GM18505 (cell line): Measurements from ENCODE around the gene MYL6B.
"Not testable (repeated sequence)": the region's sequence is repeated elsewhere in the genome, so short reads cannot be mapped to it uniquely, and the experiment has no call there.

Experiments used
- ATAC-seq: cut with Tn5 transposase; IDR thresholded peaks from one replicate; pipeline ENCODE4 v1.9.1; 2021; ENCODE audit not compliant: unreplicated experiment
- POLR2A ChIP-seq: IDR thresholded peaks from 4 replicates; pipeline ENCODE4 v1.6.1; 2011; ENCODE audit warnings: borderline replicate concordance; ENCODE audit not compliant: insufficient read depth, insufficient read length; ENCODE audit errors: extremely low read depth

The MYL6B gene

DNA sequence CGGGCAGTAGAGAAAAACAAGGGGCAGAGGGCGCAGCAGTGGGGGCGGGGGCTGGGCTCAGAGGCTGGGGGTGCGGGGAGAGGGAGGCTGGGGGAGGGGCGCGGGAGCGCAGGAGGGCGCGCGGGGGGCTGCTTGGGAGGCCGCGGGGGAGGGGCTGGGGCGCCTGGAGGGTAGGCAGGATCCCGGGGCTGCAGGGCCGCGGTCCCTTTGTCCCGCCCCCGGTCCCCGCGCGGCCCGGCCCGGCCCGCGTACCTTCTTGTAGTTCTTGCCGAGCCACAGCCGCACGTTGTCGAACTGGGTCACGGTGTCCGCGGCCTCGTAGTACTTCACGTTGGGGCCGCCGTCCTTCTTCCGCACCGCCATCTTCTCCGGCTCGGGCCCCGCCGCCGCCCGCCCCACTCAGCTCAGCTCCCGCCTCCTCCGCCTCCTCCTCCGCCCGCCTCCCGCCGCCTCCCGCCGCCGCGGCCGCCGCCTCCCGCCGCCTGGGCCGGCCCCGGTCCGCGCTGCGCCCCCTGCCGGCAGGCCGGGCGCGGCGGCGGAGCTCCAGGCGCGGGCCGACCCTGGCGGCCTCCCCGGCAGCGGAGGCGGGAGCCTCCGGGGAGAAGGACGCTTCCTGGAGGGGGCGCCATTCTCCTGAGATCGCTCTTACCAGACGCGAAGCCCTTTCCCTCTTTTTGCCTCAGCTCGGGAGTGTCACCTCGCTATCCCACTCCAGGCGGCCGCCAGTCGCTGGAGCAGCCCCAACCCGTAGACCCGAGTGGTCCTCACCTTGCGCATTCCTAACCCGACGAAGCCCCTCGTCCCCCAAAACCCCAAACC lies 36.9 kb downstream of the MYL6B start, which contains the start of gene SMARCC2:
TSS of gene SMARCC2 (minus strand) at position 385 of the 819 bp plus-strand sequence. CDS start at position 363, 22 bp downstream.
- peak; percentile 56 for TF ChIP-seq POLR2A
- peak; percentile 69 for ATAC-seq

- TF ChIP-seq POLR2A, result peak; percentile 37
- ATAC-seq, result peak; percentile 38
Measured at GRCh38 chr12:56189918-56190694, 37.7 kb downstream of the MYL6B start.

GRCh38 chr12:56190695-56191155 lies 38.3 kb downstream of the MYL6B start:
- no peak for TF ChIP-seq POLR2A
- no peak for ATAC-seq

DNA sequence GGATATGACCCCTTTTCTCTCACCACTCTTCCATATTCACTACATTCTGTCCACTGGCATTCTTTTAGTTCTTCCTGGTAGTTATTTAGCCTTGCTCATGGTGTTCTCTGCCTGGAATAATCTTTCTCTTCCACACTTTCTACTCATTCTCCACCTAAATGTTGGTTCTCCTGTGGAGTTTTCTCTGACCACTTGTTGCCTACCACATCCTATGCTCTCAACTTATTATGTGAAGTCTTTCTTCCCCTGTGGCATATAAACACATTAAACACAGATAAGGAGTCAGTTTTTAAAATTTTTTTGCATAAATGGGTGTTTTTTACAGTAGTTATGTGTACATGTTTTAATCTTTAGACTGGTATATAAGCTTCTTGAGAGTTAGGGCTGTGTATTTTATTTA lies 40.2 kb downstream of the MYL6B start:
- no peak for ATAC-seq
- no peak for TF ChIP-seq POLR2A

- ATAC-seq, result no peak
- TF ChIP-seq POLR2A, result peak; percentile 23
Measured at GRCh38 chr12:56193025-56193578, 40.7 kb downstream of the MYL6B start.

DNA sequence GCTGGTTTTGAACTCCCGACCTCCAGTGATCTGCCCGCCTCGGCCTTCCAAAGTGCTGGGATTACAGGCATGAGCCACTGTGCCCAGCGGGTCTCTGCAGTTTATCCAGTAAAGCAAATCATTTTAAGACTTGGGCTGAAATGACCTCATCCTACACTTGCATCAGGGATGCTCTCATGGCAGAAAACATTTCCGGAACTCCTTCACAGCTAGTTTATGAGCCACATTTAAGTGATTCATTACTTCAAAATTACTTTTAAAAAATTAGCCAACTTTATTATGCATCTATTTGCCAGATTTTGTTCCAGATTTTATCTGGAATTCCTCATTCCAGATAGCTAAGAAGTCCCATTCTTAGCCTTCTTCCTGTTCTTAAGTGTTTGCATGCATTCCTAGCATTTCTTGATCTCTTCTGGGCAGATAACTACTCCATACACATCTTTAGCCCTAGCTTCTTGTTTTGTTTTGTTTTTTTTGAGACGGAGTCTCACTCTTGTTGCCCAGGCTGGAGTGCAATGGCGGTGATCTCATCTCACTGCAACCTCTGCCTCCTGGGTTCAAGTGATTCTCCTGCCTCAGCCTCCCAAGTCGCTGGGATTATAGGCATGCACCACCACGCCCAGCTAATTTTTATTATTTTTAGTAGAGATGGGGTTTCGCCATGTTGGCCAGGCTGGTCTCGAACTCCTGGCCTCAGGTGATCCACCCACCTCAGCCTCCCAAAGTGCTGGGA lies 44.6 kb downstream of the MYL6B start:
- ATAC-seq, result not testable (repeated sequence)

- TF ChIP-seq POLR2A, result no peak
- ATAC-seq, result no peak
Measured at GRCh38 chr12:56197921-56198635, 45.7 kb downstream of the MYL6B start.

- no peak for ATAC-seq
- no peak for TF ChIP-seq POLR2A
Measured at GRCh38 chr12:56198836-56199235, 46.4 kb downstream of the MYL6B start.

DNA sequence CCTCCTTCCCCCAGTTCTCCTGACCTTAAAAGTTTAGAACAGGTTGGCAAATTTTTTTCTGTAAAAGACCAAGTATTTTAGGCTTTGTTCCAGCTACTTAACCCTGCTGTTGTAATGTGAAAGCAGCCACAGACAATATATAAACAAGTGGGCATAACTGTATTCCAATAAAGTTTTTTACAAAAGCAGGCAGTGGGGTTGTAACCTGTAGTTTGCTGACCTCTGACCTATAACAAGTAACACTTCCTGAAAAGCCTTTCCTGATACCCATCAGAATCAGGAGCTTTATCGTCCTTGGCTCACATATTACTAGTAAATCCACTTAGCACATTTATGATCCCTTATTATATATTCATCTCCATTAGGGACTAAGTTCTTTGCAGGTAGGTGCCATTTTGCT lies 50.0 kb downstream of the MYL6B start:
- ATAC-seq, result no peak
- no peak for TF ChIP-seq POLR2A

GRCh38 chr12:56202838-56203237 lies 50.5 kb downstream of the MYL6B start:
- TF ChIP-seq POLR2A, result no peak
- no peak for ATAC-seq

DNA sequence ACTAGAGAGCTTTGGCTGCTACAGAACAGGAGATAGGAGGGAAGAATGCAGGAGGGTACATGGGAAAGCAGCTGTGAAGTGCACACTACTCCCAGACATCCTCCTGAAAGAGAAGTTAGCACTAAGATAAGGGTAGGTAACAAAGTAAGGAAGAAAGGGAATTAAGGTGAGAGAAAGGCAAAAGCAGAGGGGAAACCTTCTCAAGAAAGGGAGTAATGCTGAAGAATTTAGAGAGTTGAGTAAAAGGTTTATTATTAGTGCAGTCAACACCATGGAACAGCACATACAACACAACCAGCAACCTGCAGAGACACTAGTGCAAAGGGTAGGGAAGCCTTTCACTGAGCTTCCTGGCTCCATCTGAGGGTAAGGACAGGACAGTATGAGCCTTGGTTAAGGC lies 51.9 kb downstream of the MYL6B start:
- no peak for TF ChIP-seq POLR2A
- ATAC-seq, result no peak

- no peak for ATAC-seq
- no peak for TF ChIP-seq POLR2A
Measured at GRCh38 chr12:56205445-56205844, 53.1 kb downstream of the MYL6B start.

- TF ChIP-seq POLR2A, result no peak
- ATAC-seq, result no peak
Measured at GRCh38 chr12:56206452-56207166, 54.2 kb downstream of the MYL6B start.
